ENCODE data around the gene AGO1.

DNA sequence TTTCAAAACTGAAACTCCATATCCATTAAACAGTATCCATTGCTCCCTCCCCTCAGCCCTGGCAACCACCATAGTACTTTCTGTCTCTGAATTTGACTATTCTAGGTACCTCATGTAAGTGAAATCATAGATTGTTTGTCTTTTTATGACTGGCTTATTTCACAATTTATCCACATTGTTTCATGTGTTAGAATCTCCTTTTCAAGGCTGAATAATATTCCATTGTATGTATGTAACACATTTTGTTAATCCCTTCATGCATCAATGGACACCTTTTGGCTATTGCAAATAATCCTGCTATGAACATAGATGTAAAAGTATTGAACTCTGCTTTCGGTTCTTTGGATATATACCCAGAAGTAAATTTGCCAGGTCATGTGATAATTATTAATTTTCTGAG, 85.4 kb downstream of the AGO1 start:
- TF ChIP-seq, protein P1, sequence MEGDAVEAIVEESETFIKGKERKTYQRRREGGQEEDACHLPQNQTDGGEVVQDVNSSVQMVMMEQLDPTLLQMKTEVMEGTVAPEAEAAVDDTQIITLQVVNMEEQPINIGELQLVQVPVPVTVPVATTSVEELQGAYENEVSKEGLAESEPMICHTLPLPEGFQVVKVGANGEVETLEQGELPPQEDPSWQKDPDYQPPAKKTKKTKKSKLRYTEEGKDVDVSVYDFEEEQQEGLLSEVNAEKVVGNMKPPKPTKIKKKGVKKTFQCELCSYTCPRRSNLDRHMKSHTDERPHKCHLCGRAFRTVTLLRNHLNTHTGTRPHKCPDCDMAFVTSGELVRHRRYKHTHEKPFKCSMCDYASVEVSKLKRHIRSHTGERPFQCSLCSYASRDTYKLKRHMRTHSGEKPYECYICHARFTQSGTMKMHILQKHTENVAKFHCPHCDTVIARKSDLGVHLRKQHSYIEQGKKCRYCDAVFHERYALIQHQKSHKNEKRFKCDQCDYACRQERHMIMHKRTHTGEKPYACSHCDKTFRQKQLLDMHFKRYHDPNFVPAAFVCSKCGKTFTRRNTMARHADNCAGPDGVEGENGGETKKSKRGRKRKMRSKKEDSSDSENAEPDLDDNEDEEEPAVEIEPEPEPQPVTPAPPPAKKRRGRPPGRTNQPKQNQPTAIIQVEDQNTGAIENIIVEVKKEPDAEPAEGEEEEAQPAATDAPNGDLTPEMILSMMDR (IDR thresholded peaks at IDR 0.05) = no peak
- no peak for TF ChIP-seq JUN (IDR thresholded peaks at IDR 0.05)
- TF ChIP-seq TP53 (CRISPR knock-in tag; IDR thresholded peaks at IDR 0.05) = no peak
- TF ChIP-seq HOXA7 (CRISPR knock-in tag; IDR thresholded peaks at IDR 0.05) = no peak
- TF ChIP-seq POLR2A (IDR thresholded peaks at IDR 0.05; ENCODE audit: low read length) = no peak

All from A549 (cell line).